HepG2 (cell line): ENCODE data around the gene RAB18. TPM values are rescaled to one million over a fixed set of nuclear protein-coding genes. Genes with fewer than 3 reads are reported as not detected.

Experiments
- CENPX ChIP-seq: sonication (generic); formaldehyde crosslinking; IDR thresholded peaks from 2 replicates; pipeline ENCODE4 v1.9.0; 2021; ENCODE audit warnings: mild to moderate bottlenecking, missing genetic modification reagents, moderate library complexity
- PHF21A ChIP-seq: sonication (generic); formaldehyde crosslinking; IDR thresholded peaks from 2 replicates; pipeline ENCODE4 v1.5.0; 2020; ENCODE audit warnings: mild to moderate bottlenecking, missing genetic modification reagents
- ZBTB46 ChIP-seq: sonication (generic); formaldehyde crosslinking; IDR thresholded peaks from 2 replicates; pipeline ENCODE4 v1.4.0; 2020; ENCODE audit warnings: mild to moderate bottlenecking, missing genetic modification reagents, borderline replicate concordance
- ZNF256 ChIP-seq: sonication (generic); formaldehyde crosslinking; conservative IDR thresholded peaks from 2 replicates; pipeline ENCODE4 v1.4.0; 2020; ENCODE audit warnings: missing genetic modification reagents
- ZNF337 ChIP-seq: sonication (generic); formaldehyde crosslinking; IDR thresholded peaks from 2 replicates; pipeline ENCODE4 v1.5.1; 2020; ENCODE audit warnings: missing genetic modification reagents, low read depth, mild to moderate bottlenecking, borderline replicate concordance
- ZNF772 ChIP-seq: sonication (generic); formaldehyde crosslinking; IDR thresholded peaks from 2 replicates; pipeline ENCODE4 v1.5.0; 2020; ENCODE audit warnings: mild to moderate bottlenecking, missing genetic modification reagents
- ZUFSP ChIP-seq: sonication (generic); formaldehyde crosslinking; IDR thresholded peaks from 2 replicates; pipeline ENCODE4 v1.9.0; 2021; ENCODE audit warnings: missing genetic modification reagents, mild to moderate bottlenecking, borderline replicate concordance
- polyA plus RNA-seq, 8 experiments: library from polyadenylated mRNA; depleted of rRNA in 3 of 8; stranded (reverse) in 7 of 8; unstranded in 1 of 8; fragments of >200 nt; fragmentation: Illumina TruSeq in 4 of 8; extraction: Trizol in 4 of 8; gene quantifications; 2 replicates each; pipeline versions ENCODE4 v1.2.1 to v1.2.3, GENCODE V29; 2011 to 2016; ENCODE audit warnings: low read depth in 4 of 8, missing spikeins in 1 of 8, mixed read lengths in 1 of 8; ENCODE audit not compliant: insufficient read depth in 1 of 8
- total RNA-seq, 5 experiments: library from RNA; depleted of rRNA; stranded (reverse); fragments of >200 nt; fragmentation: Illumina TruSeq; extraction: Trizol; gene quantifications; 2 replicates each; pipeline ENCODE4 v1.2.3, GENCODE V29; 2016; ENCODE audit warnings: low read depth in 1 of 5
- TF ChIP-seq, protein P1 (sequence below): sonication (generic); formaldehyde crosslinking; IDR thresholded peaks from 2 replicates; pipeline ENCODE4 v1.5.0; 2020; ENCODE audit warnings: mild to moderate bottlenecking, missing genetic modification reagents, borderline replicate concordance
- TF ChIP-seq, protein P2 (sequence below): sonication (generic); formaldehyde crosslinking; IDR thresholded peaks from 2 replicates; pipeline ENCODE4 v1.4.0; 2020; ENCODE audit warnings: mild to moderate bottlenecking, missing genetic modification reagents

Gene RAB18
- total and polyA plus RNA-seq, 2 of the 13 experiments (the other 11 are each of a cell fraction or from before 2014, with no cell fraction given), result 22.3 to 69.1 TPM

DNA sequence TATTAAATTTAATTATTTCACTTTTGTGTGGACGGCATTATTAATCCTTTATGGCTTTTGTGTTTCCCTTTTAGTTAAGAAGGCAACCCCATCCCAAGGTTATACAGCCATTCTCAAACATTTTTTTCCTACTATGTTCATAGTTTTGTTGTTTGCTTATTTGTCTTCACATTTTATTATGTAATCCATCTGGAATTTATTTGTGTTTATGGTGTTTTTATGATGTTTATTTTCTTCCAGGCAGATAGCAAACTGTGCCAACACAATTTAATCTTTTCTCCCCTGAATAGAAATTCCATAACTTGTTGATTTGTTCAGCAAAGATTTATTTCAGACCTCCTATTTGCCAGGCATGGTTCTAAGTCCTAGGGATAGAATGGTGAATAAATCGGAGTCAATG is 42.9 kb downstream of the RAB18 start (continued):
- TF ChIP-seq, protein P1, sequence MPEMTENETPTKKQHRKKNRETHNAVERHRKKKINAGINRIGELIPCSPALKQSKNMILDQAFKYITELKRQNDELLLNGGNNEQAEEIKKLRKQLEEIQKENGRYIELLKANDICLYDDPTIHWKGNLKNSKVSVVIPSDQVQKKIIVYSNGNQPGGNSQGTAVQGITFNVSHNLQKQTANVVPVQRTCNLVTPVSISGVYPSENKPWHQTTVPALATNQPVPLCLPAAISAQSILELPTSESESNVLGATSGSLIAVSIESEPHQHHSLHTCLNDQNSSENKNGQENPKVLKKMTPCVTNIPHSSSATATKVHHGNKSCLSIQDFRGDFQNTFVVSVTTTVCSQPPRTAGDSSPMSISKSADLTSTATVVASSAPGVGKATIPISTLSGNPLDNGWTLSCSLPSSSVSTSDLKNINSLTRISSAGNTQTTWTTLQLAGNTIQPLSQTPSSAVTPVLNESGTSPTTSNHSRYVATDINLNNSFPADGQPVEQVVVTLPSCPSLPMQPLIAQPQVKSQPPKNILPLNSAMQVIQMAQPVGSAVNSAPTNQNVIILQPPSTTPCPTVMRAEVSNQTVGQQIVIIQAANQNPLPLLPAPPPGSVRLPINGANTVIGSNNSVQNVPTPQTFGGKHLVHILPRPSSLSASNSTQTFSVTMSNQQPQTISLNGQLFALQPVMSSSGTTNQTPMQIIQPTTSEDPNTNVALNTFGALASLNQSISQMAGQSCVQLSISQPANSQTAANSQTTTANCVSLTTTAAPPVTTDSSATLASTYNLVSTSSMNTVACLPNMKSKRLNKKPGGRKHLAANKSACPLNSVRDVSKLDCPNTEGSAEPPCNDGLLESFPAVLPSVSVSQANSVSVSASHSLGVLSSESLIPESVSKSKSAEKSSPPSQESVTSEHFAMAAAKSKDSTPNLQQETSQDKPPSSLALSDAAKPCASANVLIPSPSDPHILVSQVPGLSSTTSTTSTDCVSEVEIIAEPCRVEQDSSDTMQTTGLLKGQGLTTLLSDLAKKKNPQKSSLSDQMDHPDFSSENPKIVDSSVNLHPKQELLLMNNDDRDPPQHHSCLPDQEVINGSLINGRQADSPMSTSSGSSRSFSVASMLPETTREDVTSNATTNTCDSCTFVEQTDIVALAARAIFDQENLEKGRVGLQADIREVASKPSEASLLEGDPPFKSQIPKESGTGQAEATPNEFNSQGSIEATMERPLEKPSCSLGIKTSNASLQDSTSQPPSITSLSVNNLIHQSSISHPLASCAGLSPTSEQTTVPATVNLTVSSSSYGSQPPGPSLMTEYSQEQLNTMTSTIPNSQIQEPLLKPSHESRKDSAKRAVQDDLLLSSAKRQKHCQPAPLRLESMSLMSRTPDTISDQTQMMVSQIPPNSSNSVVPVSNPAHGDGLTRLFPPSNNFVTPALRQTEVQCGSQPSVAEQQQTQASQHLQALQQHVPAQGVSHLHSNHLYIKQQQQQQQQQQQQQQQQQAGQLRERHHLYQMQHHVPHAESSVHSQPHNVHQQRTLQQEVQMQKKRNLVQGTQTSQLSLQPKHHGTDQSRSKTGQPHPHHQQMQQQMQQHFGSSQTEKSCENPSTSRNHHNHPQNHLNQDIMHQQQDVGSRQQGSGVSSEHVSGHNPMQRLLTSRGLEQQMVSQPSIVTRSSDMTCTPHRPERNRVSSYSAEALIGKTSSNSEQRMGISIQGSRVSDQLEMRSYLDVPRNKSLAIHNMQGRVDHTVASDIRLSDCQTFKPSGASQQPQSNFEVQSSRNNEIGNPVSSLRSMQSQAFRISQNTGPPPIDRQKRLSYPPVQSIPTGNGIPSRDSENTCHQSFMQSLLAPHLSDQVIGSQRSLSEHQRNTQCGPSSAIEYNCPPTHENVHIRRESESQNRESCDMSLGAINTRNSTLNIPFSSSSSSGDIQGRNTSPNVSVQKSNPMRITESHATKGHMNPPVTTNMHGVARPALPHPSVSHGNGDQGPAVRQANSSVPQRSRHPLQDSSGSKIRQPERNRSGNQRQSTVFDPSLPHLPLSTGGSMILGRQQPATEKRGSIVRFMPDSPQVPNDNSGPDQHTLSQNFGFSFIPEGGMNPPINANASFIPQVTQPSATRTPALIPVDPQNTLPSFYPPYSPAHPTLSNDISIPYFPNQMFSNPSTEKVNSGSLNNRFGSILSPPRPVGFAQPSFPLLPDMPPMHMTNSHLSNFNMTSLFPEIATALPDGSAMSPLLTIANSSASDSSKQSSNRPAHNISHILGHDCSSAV (CRISPR knock-in tag), result no peak
- TF ChIP-seq ZNF337 (CRISPR knock-in tag), result no peak
- TF ChIP-seq PHF21A, result no peak
- no peak for TF ChIP-seq ZNF256 (CRISPR knock-in tag)
- TF ChIP-seq CENPX (CRISPR knock-in tag), result no peak
- TF ChIP-seq, protein P2, sequence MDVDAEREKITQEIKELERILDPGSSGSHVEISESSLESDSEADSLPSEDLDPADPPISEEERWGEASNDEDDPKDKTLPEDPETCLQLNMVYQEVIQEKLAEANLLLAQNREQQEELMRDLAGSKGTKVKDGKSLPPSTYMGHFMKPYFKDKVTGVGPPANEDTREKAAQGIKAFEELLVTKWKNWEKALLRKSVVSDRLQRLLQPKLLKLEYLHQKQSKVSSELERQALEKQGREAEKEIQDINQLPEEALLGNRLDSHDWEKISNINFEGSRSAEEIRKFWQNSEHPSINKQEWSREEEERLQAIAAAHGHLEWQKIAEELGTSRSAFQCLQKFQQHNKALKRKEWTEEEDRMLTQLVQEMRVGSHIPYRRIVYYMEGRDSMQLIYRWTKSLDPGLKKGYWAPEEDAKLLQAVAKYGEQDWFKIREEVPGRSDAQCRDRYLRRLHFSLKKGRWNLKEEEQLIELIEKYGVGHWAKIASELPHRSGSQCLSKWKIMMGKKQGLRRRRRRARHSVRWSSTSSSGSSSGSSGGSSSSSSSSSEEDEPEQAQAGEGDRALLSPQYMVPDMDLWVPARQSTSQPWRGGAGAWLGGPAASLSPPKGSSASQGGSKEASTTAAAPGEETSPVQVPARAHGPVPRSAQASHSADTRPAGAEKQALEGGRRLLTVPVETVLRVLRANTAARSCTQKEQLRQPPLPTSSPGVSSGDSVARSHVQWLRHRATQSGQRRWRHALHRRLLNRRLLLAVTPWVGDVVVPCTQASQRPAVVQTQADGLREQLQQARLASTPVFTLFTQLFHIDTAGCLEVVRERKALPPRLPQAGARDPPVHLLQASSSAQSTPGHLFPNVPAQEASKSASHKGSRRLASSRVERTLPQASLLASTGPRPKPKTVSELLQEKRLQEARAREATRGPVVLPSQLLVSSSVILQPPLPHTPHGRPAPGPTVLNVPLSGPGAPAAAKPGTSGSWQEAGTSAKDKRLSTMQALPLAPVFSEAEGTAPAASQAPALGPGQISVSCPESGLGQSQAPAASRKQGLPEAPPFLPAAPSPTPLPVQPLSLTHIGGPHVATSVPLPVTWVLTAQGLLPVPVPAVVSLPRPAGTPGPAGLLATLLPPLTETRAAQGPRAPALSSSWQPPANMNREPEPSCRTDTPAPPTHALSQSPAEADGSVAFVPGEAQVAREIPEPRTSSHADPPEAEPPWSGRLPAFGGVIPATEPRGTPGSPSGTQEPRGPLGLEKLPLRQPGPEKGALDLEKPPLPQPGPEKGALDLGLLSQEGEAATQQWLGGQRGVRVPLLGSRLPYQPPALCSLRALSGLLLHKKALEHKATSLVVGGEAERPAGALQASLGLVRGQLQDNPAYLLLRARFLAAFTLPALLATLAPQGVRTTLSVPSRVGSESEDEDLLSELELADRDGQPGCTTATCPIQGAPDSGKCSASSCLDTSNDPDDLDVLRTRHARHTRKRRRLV, result no peak
- TF ChIP-seq ZBTB46 (CRISPR knock-in tag), result no peak
- TF ChIP-seq ZNF772 (CRISPR knock-in tag), result no peak
- no peak for TF ChIP-seq ZUFSP (CRISPR knock-in tag)
